ENCODE data around the gene COBL. TPM values are rescaled to one million over a fixed set of nuclear protein-coding genes. Genes with fewer than 3 reads are reported as not detected.

Gene COBL
- total RNA-seq, 4 donors from 2014 or later = under 0.01 to 7.7 (median 2.6) TPM

- DNase-seq = no peak
- Histone ChIP-seq H3K4me1 (no peaks in the 10 kb centered on the region), H3K4me3 (no peak overlapping the region), H3K36me3 (no peaks in the 10 kb centered on the region), H3K27me3 (no peaks in the 10 kb centered on the region), H3K9me3 (no peaks in the 10 kb centered on the region), H3K27ac (no peak overlapping the region)
- intact Hi-C loops (cut with DNase I; ENCODE audit: low total_unique reads) = no loop called here
- TF ChIP-seq POLR2A (IDR thresholded peaks at IDR 0.05) (no peak), CTCF (IDR thresholded peaks at IDR 0.05) (no peak)
Observed at GRCh38 chr7:51298912-51299311, 17.7 kb downstream of the COBL start.

- H3K4me1 ChIP-seq = no peaks in the 10 kb centered on the region
- no peak for TF ChIP-seq CTCF (IDR thresholded peaks at IDR 0.05)
- no peak for TF ChIP-seq POLR2A (IDR thresholded peaks at IDR 0.05)
- no peak overlapping the region for H3K27ac ChIP-seq
- H3K4me3 ChIP-seq = no peak overlapping the region
- no peaks in the 10 kb centered on the region for H3K9me3 ChIP-seq
- H3K36me3 ChIP-seq = no peaks in the 10 kb centered on the region
- no peak for DNase-seq
- intact Hi-C loops (cut with DNase I; ENCODE audit: low total_unique reads) = no loop called here
- no peaks in the 10 kb centered on the region for H3K27me3 ChIP-seq
Observed at GRCh38 chr7:51297986-51298385, 18.6 kb downstream of the COBL start.

- intact Hi-C loops (cut with DNase I; ENCODE audit: low total_unique reads) = no loop called here
- Histone ChIP-seq H3K9me3 (no peaks in the 10 kb centered on the region), H3K27ac (no peak overlapping the region), H3K27me3 (no peaks in the 10 kb centered on the region), H3K36me3 (no peaks in the 10 kb centered on the region), H3K4me3 (no peak overlapping the region), H3K4me1 (no peaks in the 10 kb centered on the region)
- TF ChIP-seq CTCF (IDR thresholded peaks at IDR 0.05) = no peak
- no peak for DNase-seq
Observed at GRCh38 chr7:51295440-51296245, 21.0 kb downstream of the COBL start.

- TF ChIP-seq POLR2A (IDR thresholded peaks at IDR 0.05) (no peak), CTCF (IDR thresholded peaks at IDR 0.05) (no peak)
- Histone ChIP-seq H3K9me3 (no peaks in the 10 kb centered on the region), H3K36me3 (no peaks in the 10 kb centered on the region), H3K27me3 (no peaks in the 10 kb centered on the region), H3K4me1 (no peaks in the 10 kb centered on the region), H3K27ac (no peak overlapping the region), H3K4me3 (no peak overlapping the region)
- intact Hi-C loops (cut with DNase I; ENCODE audit: low total_unique reads) = no loop called here
- DNase-seq = no peak
Observed at GRCh38 chr7:51292596-51292995, 24.0 kb downstream of the COBL start.

GRCh38 chr7:51290702-51291540 is 25.7 kb downstream of the COBL start:
- H3K4me3 ChIP-seq = no peak overlapping the region
- DNase-seq = no peak
- H3K36me3 ChIP-seq = no peaks in the 10 kb centered on the region
- H3K27me3 ChIP-seq = no peaks in the 10 kb centered on the region
- TF ChIP-seq POLR2A (IDR thresholded peaks at IDR 0.05) (no peak), CTCF (IDR thresholded peaks at IDR 0.05) (no peak)
- H3K4me1 ChIP-seq = no peaks in the 10 kb centered on the region
- intact Hi-C loops (cut with DNase I; ENCODE audit: low total_unique reads) = no loop called here
- H3K27ac ChIP-seq = no peak overlapping the region
- H3K9me3 ChIP-seq = no peaks in the 10 kb centered on the region

All from uterus (tissue), 4 donors.